Neural progenitor cell (in vitro differentiated cells): Measurements from ENCODE around the gene FBXL20. TPM values are rescaled to one million over a fixed set of nuclear protein-coding genes. Genes with fewer than 3 reads are reported as not detected.

Experiments
- DNase-seq: peaks from one replicate; pipeline ENCODE4 v3.0.0-alpha.2; 2016; ENCODE audit warnings: low spot score
- H2AFZ ChIP-seq: fragments of 200-600 bp; sonication (generic); replicated peaks from 2 replicates; pipeline ENCODE4 v1.6.1; 2016; ENCODE audit warnings: antibody characterized with exemption
- H3F3A ChIP-seq: fragments of 200-600 bp; sonication (generic); 2 replicates; pipeline ENCODE4 v1.6.1; 2016; ENCODE audit warnings: antibody characterized with exemption, low read depth
- H3K27ac ChIP-seq: fragments of 200-600 bp; sonication (generic); 2 replicates; pipeline ENCODE4 v1.5.1; 2016; ENCODE audit warnings: mild to moderate bottlenecking
- H3K27me3 ChIP-seq: fragments of 200-600 bp; sonication (generic); 2 replicates; pipeline ENCODE4 v1.6.1; 2016; ENCODE audit warnings: mild to moderate bottlenecking, moderate library complexity
- H3K36me3 ChIP-seq: fragments of 200-600 bp; sonication (generic); 2 replicates; pipeline ENCODE4 v1.5.1; 2016
- H3K4me1 ChIP-seq: fragments of 200-600 bp; sonication (generic); 2 replicates; pipeline ENCODE4 v1.6.1; 2016; ENCODE audit warnings: mixed run types
- H3K4me2 ChIP-seq: fragments of 200-600 bp; sonication (generic); 2 replicates; pipeline ENCODE4 v1.6.1; 2016
- H3K4me3 ChIP-seq: fragments of 200-600 bp; sonication (generic); 2 replicates; pipeline ENCODE4 v1.5.1; 2016
- H3K79me2 ChIP-seq: fragments of 200-600 bp; sonication (generic); 2 replicates; pipeline ENCODE4 v1.6.1; 2016; ENCODE audit warnings: low read depth
- H3K9ac ChIP-seq: fragments of 200-600 bp; sonication (generic); 2 replicates; pipeline ENCODE4 v1.6.1; 2016
- H3K9me3 ChIP-seq: fragments of 200-600 bp; sonication (generic); 2 replicates; pipeline ENCODE4 v1.5.1; 2016; ENCODE audit warnings: low read depth
- H4K20me1 ChIP-seq: fragments of 200-600 bp; sonication (generic); 2 replicates; pipeline ENCODE4 v1.6.1; 2016; ENCODE audit warnings: low read depth
- H3K27ac Mint-ChIP-seq: 3 replicates; pipeline ENCODE4 v1.8.0; 2021; ENCODE audit warnings: mixed read lengths
- H3K27me3 Mint-ChIP-seq: 2 replicates; pipeline ENCODE4 v1.8.0; 2022; ENCODE audit warnings: low read depth, mild to moderate bottlenecking, inconsistent platforms, moderate library complexity, mixed read lengths; ENCODE audit not compliant: insufficient read depth
- H3K36me3 Mint-ChIP-seq: 3 replicates; pipeline ENCODE4 v1.8.0; 2021; ENCODE audit warnings: mixed read lengths
- H3K4me1 Mint-ChIP-seq: 3 replicates; pipeline ENCODE4 v1.8.0; 2021; ENCODE audit warnings: mixed read lengths
- H3K4me3 Mint-ChIP-seq: 3 replicates; pipeline ENCODE4 v1.8.0; 2021; ENCODE audit warnings: mild to moderate bottlenecking, moderate library complexity, mixed read lengths
- H3K9me3 Mint-ChIP-seq: 3 replicates; pipeline ENCODE4 v1.8.0; 2020; ENCODE audit warnings: mixed read lengths
- EZH2 ChIP-seq: fragments of 200-600 bp; sonication (generic); IDR thresholded peaks from 2 replicates; pipeline ENCODE4 v1.6.1; 2017; ENCODE audit warnings: antibody characterized with exemption, mild to moderate bottlenecking, moderate library complexity
- EZH2phosphoT487 ChIP-seq: fragments of 200-600 bp; sonication (generic); IDR thresholded peaks from 2 replicates; pipeline ENCODE4 v1.6.1; 2017; ENCODE audit warnings: antibody characterized with exemption
- total RNA-seq: library from RNA; depleted of rRNA; stranded (reverse); fragments of >200 nt; gene quantifications from 2 replicates; pipeline ENCODE4 v1.2.3, GENCODE V29; 2015; ENCODE audit warnings: low replicate concordance
- TF ChIP-seq, protein P1 (sequence below): fragments of 200-600 bp; sonication (generic); IDR thresholded peaks from 2 replicates; pipeline ENCODE4 v1.5.1; 2017; ENCODE audit warnings: antibody characterized with exemption, mild to moderate bottlenecking

FBXL20 gene
- total RNA-seq, 1 donor from 2014 or later, result 19.9 TPM

DNA sequence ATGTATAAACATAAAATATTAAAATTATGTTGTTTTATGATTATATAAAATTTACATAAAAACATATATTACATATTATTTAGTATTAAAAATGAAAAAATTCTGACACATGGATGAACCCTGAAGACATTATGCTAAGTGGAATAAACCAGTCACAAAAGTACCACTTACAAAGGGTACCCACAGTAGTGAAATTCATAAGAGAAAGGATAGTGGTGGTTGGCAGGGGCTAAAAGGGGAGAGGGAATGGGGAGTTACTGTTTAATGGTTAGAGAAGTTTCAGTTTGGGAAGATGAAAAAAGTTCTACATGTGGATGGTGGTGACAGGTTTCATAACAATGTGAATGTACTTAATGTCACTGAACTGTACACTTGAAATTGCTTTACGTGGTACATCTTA lies 41.4 kb downstream of the FBXL20 start:
- Histone ChIP-seq H3K4me1 (no peaks in the 10 kb centered on the region), H2AFZ (no peak overlapping the region), H3F3A (peaks cover 5% of the 10 kb centered on the region), H3K4me3 (no peak overlapping the region), H3K27ac (no peak overlapping the region), H3K36me3 (no peaks in the 10 kb centered on the region), H3K4me2 (no peak overlapping the region), H3K79me2 (peaks cover 22% of the 10 kb centered on the region), H4K20me1 (peaks cover 41% of the 10 kb centered on the region), H3K9me3 (no peaks in the 10 kb centered on the region), H3K9ac (no peak overlapping the region), H3K27me3 (no peaks in the 10 kb centered on the region)
- Mint-ChIP-seq H3K27me3 (no peaks in the 10 kb centered on the region), H3K4me3 (no peak overlapping the region), H3K36me3 (no peaks in the 10 kb centered on the region), H3K4me1 (no peaks in the 10 kb centered on the region), H3K9me3 (no peaks in the 10 kb centered on the region), H3K27ac (no peak overlapping the region)
- TF ChIP-seq EZH2phosphoT487, result no peak
- TF ChIP-seq, protein P1, sequence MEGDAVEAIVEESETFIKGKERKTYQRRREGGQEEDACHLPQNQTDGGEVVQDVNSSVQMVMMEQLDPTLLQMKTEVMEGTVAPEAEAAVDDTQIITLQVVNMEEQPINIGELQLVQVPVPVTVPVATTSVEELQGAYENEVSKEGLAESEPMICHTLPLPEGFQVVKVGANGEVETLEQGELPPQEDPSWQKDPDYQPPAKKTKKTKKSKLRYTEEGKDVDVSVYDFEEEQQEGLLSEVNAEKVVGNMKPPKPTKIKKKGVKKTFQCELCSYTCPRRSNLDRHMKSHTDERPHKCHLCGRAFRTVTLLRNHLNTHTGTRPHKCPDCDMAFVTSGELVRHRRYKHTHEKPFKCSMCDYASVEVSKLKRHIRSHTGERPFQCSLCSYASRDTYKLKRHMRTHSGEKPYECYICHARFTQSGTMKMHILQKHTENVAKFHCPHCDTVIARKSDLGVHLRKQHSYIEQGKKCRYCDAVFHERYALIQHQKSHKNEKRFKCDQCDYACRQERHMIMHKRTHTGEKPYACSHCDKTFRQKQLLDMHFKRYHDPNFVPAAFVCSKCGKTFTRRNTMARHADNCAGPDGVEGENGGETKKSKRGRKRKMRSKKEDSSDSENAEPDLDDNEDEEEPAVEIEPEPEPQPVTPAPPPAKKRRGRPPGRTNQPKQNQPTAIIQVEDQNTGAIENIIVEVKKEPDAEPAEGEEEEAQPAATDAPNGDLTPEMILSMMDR, result no peak
- no peak for TF ChIP-seq EZH2
- no peak for DNase-seq

DNA sequence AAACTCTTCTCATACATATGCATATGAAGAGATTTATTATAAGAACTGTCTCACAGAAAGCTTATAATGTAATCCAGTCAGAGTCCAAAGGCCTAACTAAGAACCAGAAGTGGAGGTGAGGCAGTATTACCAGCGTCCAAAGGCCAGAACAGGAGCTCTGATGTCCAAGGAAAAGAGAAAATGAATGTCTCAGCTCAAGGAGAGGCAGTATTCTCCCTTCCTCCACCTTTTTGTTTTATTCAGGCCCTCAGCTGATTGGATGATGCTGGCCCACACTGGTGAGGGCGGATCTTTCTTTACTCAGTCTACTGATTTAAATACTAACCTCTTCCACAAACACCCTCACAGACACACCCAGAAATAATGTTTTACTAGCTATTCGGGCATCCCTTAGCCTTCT lies 43.4 kb downstream of the FBXL20 start:
- H3K27me3 Mint-ChIP-seq, result no peaks in the 10 kb centered on the region
- no peaks in the 10 kb centered on the region for H3K36me3 Mint-ChIP-seq

DNA sequence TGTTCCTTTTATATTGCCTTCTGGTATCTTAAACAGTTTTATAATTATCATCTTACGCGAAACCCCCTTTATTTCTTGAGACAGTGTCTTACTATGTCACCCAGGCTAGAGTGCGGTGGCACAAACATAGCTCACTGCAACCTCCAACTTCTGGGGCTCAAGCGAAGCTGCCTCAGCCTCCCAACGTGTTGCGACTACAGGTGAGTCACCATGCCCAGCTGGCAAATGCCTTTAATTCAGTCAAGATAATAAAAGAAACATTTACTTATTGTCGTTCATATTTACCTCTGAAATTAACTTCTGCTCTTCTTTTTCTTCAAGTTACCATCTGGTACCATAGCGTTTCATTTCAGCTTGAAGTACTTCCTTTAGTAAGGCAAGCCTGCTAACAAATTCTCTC lies 43.9 kb downstream of the FBXL20 start:
- Mint-ChIP-seq H3K27ac (no peak overlapping the region), H3K36me3 (no peaks in the 10 kb centered on the region), H3K9me3 (no peaks in the 10 kb centered on the region), H3K27me3 (no peaks in the 10 kb centered on the region), H3K4me1 (no peaks in the 10 kb centered on the region), H3K4me3 (no peak overlapping the region)
- Histone ChIP-seq H3F3A (peaks cover 5% of the 10 kb centered on the region), H2AFZ (no peak overlapping the region), H3K9ac (no peak overlapping the region), H4K20me1 (peaks cover 33% of the 10 kb centered on the region), H3K27me3 (no peaks in the 10 kb centered on the region), H3K4me2 (no peak overlapping the region), H3K4me1 (no peaks in the 10 kb centered on the region), H3K4me3 (no peak overlapping the region), H3K27ac (no peak overlapping the region), H3K9me3 (no peaks in the 10 kb centered on the region), H3K36me3 (no peaks in the 10 kb centered on the region), H3K79me2 (peaks cover 16% of the 10 kb centered on the region)
- DNase-seq, result no peak
- TF ChIP-seq EZH2, result no peak
- no peak for TF ChIP-seq EZH2phosphoT487
- TF ChIP-seq, protein P1, result no peak

More for the DNA sequence above, 43.4 kb downstream of the FBXL20 start:
- Mint-ChIP-seq H3K4me3 (no peak overlapping the region), H3K9me3 (no peaks in the 10 kb centered on the region), H3K27ac (no peak overlapping the region), H3K4me1 (no peaks in the 10 kb centered on the region)
- H2AFZ ChIP-seq, result no peak overlapping the region
- TF ChIP-seq, protein P1, result no peak
- TF ChIP-seq EZH2 (no peak), EZH2phosphoT487 (no peak)
- H3K9me3 ChIP-seq, result no peaks in the 10 kb centered on the region
- peaks cover 5% of the 10 kb centered on the region for H3F3A ChIP-seq
- H3K4me1 ChIP-seq, result no peaks in the 10 kb centered on the region
- no peak overlapping the region for H3K4me2 ChIP-seq
- H3K27me3 ChIP-seq, result no peaks in the 10 kb centered on the region
- no peak overlapping the region for H3K27ac ChIP-seq
- peaks cover 33% of the 10 kb centered on the region for H4K20me1 ChIP-seq
- no peak overlapping the region for H3K9ac ChIP-seq
- no peaks in the 10 kb centered on the region for H3K36me3 ChIP-seq
- peak; percentile 1 for DNase-seq
- peaks cover 21% of the 10 kb centered on the region for H3K79me2 ChIP-seq
- no peak overlapping the region for H3K4me3 ChIP-seq
